Left ventricle myocardium inferior (tissue), 1 donor: ENCODE data around the gene POLR2A. TPM values are rescaled to one million over a fixed set of nuclear protein-coding genes. Genes with fewer than 3 reads are reported as not detected.

ENCODE experiments used
- DNase-seq: peaks from one replicate; pipeline ENCODE4 v3.0.0-alpha.2; 2020
- H3K27ac ChIP-seq: fragments of 200-600 bp; replicated peaks from 2 replicates; pipeline ENCODE4 v1.8.0; 2021
- H3K27me3 ChIP-seq: fragments of 200-600 bp; 2 replicates; pipeline ENCODE4 v1.8.0; 2021; ENCODE audit warnings: low read depth
- H3K36me3 ChIP-seq: fragments of 200-600 bp; 2 replicates; pipeline ENCODE4 v1.8.0; 2021
- H3K4me1 ChIP-seq: fragments of 200-600 bp; 2 replicates; pipeline ENCODE4 v1.8.0; 2021
- H3K4me3 ChIP-seq: fragments of 200-600 bp; 2 replicates; pipeline ENCODE4 v1.8.0; 2021; ENCODE audit warnings: mild to moderate bottlenecking, moderate library complexity
- H3K9me3 ChIP-seq: fragments of 200-600 bp; replicated peaks from 2 replicates; pipeline ENCODE4 v1.8.0; 2021
- intact Hi-C: fragments of 100-400 bp; cut with micrococcal nuclease; formaldehyde crosslinking; loops from one replicate; pipeline ENCODE4 v1.11.0; 2022
- total RNA-seq: library from RNA; stranded (reverse); fragmentation: NEBNext Ultra II Directional; extraction: Animal tissue kit (Norgen Biotek cat#: 25700); gene quantifications from one replicate; pipeline ENCODE4 v1.2.1, GENCODE V29; 2021
- TF ChIP-seq, protein P1 (sequence below): fragments of 200-600 bp; IDR thresholded peaks from 2 replicates; pipeline ENCODE4 v1.8.0; 2021; ENCODE audit warnings: antibody characterized with exemption, mild to moderate bottlenecking, borderline replicate concordance
- donor health status: DM: no; HTN: yes; CAD: no; lungs with severe emphysema.

The POLR2A gene
- total RNA-seq, 1 donor from 2014 or later = 38.7 TPM

- no peaks in the 10 kb centered on the region for H3K27me3 ChIP-seq
- H3K4me1 ChIP-seq = no peaks in the 10 kb centered on the region
- no peaks in the 10 kb centered on the region for H3K9me3 ChIP-seq
- DNase-seq = no peak
- peaks cover 100% of the 10 kb centered on the region for H3K36me3 ChIP-seq
- intact Hi-C loops = no loop called here
- H3K27ac ChIP-seq = no peak overlapping the region
- no peak overlapping the region for H3K4me3 ChIP-seq
- TF ChIP-seq, protein P1, sequence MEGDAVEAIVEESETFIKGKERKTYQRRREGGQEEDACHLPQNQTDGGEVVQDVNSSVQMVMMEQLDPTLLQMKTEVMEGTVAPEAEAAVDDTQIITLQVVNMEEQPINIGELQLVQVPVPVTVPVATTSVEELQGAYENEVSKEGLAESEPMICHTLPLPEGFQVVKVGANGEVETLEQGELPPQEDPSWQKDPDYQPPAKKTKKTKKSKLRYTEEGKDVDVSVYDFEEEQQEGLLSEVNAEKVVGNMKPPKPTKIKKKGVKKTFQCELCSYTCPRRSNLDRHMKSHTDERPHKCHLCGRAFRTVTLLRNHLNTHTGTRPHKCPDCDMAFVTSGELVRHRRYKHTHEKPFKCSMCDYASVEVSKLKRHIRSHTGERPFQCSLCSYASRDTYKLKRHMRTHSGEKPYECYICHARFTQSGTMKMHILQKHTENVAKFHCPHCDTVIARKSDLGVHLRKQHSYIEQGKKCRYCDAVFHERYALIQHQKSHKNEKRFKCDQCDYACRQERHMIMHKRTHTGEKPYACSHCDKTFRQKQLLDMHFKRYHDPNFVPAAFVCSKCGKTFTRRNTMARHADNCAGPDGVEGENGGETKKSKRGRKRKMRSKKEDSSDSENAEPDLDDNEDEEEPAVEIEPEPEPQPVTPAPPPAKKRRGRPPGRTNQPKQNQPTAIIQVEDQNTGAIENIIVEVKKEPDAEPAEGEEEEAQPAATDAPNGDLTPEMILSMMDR = no peak
Measured at GRCh38 chr17:7508846-7509245, 24.7 kb downstream of the POLR2A start.

GRCh38 chr17:7509937-7510336, 25.8 kb downstream of the POLR2A start:
- Histone ChIP-seq H3K4me1 (peaks cover under 1% of the 10 kb centered on the region), H3K27me3 (no peaks in the 10 kb centered on the region), H3K4me3 (no peak overlapping the region), H3K27ac (no peak overlapping the region), H3K36me3 (peaks cover 97% of the 10 kb centered on the region), H3K9me3 (no peaks in the 10 kb centered on the region)
- intact Hi-C loops = loop anchor here (10.0 kb wide), 1 partner anchor 55 kb away; the partner anchor contains the start of gene SENP3
- TF ChIP-seq, protein P1 = no peak
- DNase-seq = no peak

DNA sequence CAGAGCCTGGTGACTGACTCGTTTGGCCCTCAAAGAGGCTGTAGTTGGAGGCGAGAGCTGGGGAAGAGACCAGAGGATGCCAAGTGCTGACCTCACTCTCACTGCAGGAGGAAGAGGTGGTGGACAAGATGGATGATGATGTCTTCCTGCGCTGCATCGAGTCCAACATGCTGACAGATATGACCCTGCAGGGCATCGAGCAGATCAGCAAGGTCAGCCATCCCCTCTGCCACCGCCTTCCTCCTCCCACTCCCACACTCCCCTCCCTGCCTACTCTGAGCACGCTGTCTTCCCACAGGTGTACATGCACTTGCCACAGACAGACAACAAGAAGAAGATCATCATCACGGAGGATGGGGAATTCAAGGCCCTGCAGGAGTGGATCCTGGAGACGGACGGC, 26.9 kb downstream of the POLR2A start:
- intact Hi-C loops = loop anchor here (10.0 kb wide), 1 partner anchor 54 kb away; the partner anchor contains the start of gene SENP3
- Histone ChIP-seq H3K4me3 (no peak overlapping the region), H3K4me1 (peaks cover 3% of the 10 kb centered on the region), H3K9me3 (no peaks in the 10 kb centered on the region), H3K36me3 (peaks cover 85% of the 10 kb centered on the region), H3K27ac (no peak overlapping the region), H3K27me3 (no peaks in the 10 kb centered on the region)
- TF ChIP-seq, protein P1 = no peak
- DNase-seq = no peak

DNA sequence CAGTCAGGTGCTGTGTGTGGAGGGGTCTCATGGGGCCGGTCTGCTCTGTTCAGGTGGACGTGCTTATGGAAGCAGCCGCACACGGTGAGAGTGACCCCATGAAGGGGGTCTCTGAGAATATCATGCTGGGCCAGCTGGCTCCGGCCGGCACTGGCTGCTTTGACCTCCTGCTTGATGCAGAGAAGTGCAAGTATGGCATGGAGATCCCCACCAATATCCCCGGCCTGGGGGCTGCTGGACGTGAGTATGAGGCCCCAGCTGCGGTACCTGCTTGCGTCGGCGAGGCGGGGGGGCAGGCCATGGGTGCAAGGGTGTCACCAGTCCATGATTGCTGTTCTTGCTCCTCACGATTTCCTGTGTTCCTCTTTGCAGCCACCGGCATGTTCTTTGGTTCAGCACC, 27.9 kb downstream of the POLR2A start:
- DNase-seq = no peak
- Histone ChIP-seq H3K9me3 (no peaks in the 10 kb centered on the region), H3K4me1 (peaks cover 3% of the 10 kb centered on the region), H3K36me3 (peaks cover 75% of the 10 kb centered on the region), H3K4me3 (no peak overlapping the region), H3K27ac (no peak overlapping the region), H3K27me3 (no peaks in the 10 kb centered on the region)
- TF ChIP-seq, protein P1 = no peak
- intact Hi-C loops = loop anchor here (10.0 kb wide), 1 partner anchor 53 kb away; the partner anchor contains the start of gene SENP3

GRCh38 chr17:7512824-7513540, 28.8 kb downstream of the POLR2A start:
- Histone ChIP-seq H3K27me3 (no peaks in the 10 kb centered on the region), H3K36me3 (peaks cover 67% of the 10 kb centered on the region), H3K27ac (no peak overlapping the region), H3K4me1 (peaks cover 3% of the 10 kb centered on the region), H3K4me3 (no peak overlapping the region), H3K9me3 (no peaks in the 10 kb centered on the region)
- DNase-seq = no peak
- intact Hi-C loops = loop anchor here (10.0 kb wide), 1 partner anchor 52 kb away; the partner anchor contains the start of gene SENP3
- TF ChIP-seq, protein P1 = no peak
